HL-60 (cell line): Measurements from ENCODE around the gene SPOP.

ENCODE experiments used
- DNase-seq, 2 experiments: peaks; one replicate each; pipeline ENCODE4 v3.0.0-alpha.2; 2010 to 2020; ENCODE audit warnings: low read depth in 1 of 2, low spot score in 1 of 2
- H3K27ac ChIP-seq: fragments of 250-450 bp; sonication (Bioruptor Pico); replicated peaks from 2 replicates; pipeline ENCODE4 v1.5.1; 2020; ENCODE audit warnings: mild to moderate bottlenecking, moderate library complexity
- H3K27me3 ChIP-seq: fragments of 250-450 bp; sonication (Bioruptor Pico); 2 replicates; pipeline ENCODE4 v1.5.1; 2021; ENCODE audit warnings: mild to moderate bottlenecking, moderate library complexity; ENCODE audit not compliant: insufficient read depth, poor library complexity, severe bottlenecking
- H3K4me3 ChIP-seq: replicated peaks from 2 replicates; pipeline ENCODE4 v1.5.1; 2011; ENCODE audit warnings: mild to moderate bottlenecking, control low read depth, low read length; ENCODE audit not compliant: insufficient read depth
- GABPA ChIP-seq: IDR thresholded peaks from 2 replicates; pipeline ENCODE4 v1.6.1; 2012; ENCODE audit warnings: low read depth
- POLR2AphosphoS5 ChIP-seq: IDR thresholded peaks from 2 replicates; pipeline ENCODE4 v1.6.1; 2012; ENCODE audit warnings: low read depth
- SPI1 ChIP-seq: IDR thresholded peaks from 2 replicates; pipeline ENCODE4 v1.6.1; 2012; ENCODE audit warnings: low read depth, mild to moderate bottlenecking, borderline replicate concordance
- TF ChIP-seq, protein P1 (sequence below): IDR thresholded peaks from 2 replicates; pipeline ENCODE4 v1.6.1; 2012; ENCODE audit warnings: low read depth; ENCODE audit not compliant: insufficient replicate concordance
- TF ChIP-seq, protein P2 (sequence below): IDR thresholded peaks from one replicate; pipeline ENCODE4 v1.5.1; 2011; ENCODE audit warnings: low read length, control low read depth, inconsistent platforms; ENCODE audit not compliant: insufficient read depth

The SPOP gene

DNA sequence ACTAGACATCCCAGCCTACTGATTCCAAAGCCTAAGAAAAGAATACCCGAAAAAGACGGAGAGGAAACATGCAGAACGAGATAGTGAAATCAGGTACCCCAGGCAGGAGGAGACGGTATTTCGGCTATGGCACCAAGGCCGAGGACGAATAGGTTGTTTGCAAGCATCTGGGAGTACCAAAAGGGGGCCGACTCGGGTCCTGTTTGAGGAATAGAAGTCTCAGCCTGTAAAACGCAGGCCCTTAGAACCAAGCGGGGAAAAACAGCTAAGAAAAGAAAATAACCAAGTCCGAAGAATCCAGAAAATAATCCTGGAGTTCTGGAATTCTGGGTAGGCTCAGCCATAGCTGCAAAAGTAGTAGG is 29.3 kb upstream of the SPOP start:
- H3K27ac ChIP-seq: peak overlapping the region; percentile 99

DNA sequence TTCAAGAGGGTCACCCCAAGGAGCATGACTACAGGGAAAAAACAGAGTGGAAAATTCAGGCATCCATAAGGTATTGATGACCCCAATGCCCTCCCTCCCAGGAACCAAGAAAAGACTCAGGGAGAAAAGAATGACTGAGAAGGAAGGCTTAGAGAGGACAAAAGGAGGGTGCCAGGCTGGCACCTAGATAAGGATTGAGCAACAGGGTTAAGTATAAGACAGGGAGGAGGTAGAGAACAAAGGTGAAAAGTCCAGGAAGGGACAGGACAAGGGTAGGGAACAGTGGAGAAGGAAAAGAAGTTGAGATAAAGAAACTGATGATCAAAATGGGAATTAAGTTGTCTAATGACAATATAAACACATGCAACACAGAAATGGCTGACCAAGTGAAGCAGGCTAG is 27.4 kb upstream of the SPOP start:
- no peak for DNase-seq
- no peak overlapping the region for H3K27ac ChIP-seq
- H3K4me3 ChIP-seq: no peak overlapping the region
- H3K27me3 ChIP-seq: no peaks in the 10 kb centered on the region
- TF ChIP-seq SPI1 (no peak), POLR2AphosphoS5 (no peak), GABPA (no peak)
- TF ChIP-seq, protein P1, sequence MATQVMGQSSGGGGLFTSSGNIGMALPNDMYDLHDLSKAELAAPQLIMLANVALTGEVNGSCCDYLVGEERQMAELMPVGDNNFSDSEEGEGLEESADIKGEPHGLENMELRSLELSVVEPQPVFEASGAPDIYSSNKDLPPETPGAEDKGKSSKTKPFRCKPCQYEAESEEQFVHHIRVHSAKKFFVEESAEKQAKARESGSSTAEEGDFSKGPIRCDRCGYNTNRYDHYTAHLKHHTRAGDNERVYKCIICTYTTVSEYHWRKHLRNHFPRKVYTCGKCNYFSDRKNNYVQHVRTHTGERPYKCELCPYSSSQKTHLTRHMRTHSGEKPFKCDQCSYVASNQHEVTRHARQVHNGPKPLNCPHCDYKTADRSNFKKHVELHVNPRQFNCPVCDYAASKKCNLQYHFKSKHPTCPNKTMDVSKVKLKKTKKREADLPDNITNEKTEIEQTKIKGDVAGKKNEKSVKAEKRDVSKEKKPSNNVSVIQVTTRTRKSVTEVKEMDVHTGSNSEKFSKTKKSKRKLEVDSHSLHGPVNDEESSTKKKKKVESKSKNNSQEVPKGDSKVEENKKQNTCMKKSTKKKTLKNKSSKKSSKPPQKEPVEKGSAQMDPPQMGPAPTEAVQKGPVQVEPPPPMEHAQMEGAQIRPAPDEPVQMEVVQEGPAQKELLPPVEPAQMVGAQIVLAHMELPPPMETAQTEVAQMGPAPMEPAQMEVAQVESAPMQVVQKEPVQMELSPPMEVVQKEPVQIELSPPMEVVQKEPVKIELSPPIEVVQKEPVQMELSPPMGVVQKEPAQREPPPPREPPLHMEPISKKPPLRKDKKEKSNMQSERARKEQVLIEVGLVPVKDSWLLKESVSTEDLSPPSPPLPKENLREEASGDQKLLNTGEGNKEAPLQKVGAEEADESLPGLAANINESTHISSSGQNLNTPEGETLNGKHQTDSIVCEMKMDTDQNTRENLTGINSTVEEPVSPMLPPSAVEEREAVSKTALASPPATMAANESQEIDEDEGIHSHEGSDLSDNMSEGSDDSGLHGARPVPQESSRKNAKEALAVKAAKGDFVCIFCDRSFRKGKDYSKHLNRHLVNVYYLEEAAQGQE: no peak
- TF ChIP-seq, protein P2, sequence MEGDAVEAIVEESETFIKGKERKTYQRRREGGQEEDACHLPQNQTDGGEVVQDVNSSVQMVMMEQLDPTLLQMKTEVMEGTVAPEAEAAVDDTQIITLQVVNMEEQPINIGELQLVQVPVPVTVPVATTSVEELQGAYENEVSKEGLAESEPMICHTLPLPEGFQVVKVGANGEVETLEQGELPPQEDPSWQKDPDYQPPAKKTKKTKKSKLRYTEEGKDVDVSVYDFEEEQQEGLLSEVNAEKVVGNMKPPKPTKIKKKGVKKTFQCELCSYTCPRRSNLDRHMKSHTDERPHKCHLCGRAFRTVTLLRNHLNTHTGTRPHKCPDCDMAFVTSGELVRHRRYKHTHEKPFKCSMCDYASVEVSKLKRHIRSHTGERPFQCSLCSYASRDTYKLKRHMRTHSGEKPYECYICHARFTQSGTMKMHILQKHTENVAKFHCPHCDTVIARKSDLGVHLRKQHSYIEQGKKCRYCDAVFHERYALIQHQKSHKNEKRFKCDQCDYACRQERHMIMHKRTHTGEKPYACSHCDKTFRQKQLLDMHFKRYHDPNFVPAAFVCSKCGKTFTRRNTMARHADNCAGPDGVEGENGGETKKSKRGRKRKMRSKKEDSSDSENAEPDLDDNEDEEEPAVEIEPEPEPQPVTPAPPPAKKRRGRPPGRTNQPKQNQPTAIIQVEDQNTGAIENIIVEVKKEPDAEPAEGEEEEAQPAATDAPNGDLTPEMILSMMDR: no peak

More for the DNA sequence above, 29.3 kb upstream of the SPOP start:
- Histone ChIP-seq H3K4me3 (peak overlapping the region; percentile 97), H3K27me3 (no peaks in the 10 kb centered on the region)
- TF ChIP-seq, protein P1: no peak
- TF ChIP-seq POLR2AphosphoS5: no peak
- TF ChIP-seq SPI1: no peak
- TF ChIP-seq, protein P2: no peak
- TF ChIP-seq GABPA: no peak
- peak in 1 of 2 experiments; percentile 28 for DNase-seq

DNA sequence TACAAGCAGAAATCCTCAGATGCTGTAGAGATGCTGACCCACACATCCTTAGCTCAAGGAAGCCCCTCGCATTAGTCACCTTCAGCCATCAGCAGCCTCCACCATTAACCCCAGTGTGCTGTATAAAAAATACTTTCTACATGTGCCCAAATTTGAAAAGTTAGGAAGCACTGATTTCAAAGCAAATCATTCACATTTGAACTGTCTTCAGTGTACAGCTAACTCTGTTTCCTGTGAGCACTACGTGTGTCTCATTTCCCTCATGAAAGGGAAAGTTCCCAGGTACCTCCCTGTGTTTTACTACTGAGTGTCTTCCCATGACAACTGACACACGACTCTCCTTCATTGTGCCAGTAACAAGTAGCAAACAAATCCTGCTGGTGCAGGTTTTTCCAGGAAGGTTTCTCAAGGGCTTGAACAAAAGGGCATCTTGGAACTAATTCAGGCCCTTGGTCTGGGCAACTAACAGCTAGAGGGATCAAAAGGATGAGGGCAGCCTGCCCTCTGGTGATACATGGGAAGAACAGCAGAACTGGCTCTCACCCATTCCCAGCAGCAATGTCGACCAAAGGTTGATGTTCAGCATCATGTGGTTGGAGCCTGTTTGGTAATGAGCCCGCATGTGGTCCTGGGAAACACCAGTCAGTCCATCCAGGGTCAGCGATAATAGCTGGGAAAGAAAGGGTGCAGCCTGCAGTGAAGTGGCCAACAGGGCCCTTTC is 25.8 kb upstream of the SPOP start:
- Histone ChIP-seq H3K27me3 (no peaks in the 10 kb centered on the region), H3K27ac (no peak overlapping the region), H3K4me3 (no peak overlapping the region)
- TF ChIP-seq POLR2AphosphoS5: no peak
- TF ChIP-seq, protein P2: peak; percentile 48
- DNase-seq: peak in 1 of 2 experiments; percentile 36

DNA sequence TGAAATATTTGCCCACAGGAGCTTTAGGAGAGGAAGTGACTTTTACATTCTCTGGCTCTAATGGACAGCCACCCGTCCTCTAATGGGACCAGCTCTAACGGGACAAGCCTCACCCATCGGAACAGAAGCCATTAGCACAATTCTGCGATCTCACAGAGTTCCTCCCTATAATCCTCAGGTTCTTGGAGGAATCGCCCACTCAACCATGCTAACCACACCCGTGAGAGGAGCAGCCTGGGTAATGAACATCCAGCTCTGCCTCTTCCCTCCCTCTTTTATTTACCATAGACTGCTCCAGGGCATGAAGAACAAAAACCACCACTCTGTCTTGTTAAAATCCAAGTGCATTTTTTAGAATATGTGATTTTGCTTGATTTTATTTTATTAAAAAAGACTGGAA is 23.1 kb upstream of the SPOP start:
- no peak overlapping the region for H3K4me3 ChIP-seq
- no peak overlapping the region for H3K27ac ChIP-seq
- H3K27me3 ChIP-seq: no peaks in the 10 kb centered on the region
- DNase-seq: no peak
- TF ChIP-seq, protein P2: no peak
- TF ChIP-seq GABPA (no peak), POLR2AphosphoS5 (no peak), SPI1 (no peak)
- TF ChIP-seq, protein P1: no peak
